ENCODE results near the gene SGSM2. TPM values are rescaled to one million over a fixed set of nuclear protein-coding genes. Genes with fewer than 3 reads are reported as not detected.

Gene SGSM2
- total and polyA plus RNA-seq, 2 of the 13 experiments (the other 11 are each of a cell fraction or from before 2014, with no cell fraction given): 30.4 to 51.3 TPM

GRCh38 chr17:2299756-2300155 lies 37.5 kb upstream of the SGSM2 start:
- 0 out of 2 replicates have a peak, but pooled peaks cover 3% of the 10 kb centered on the region for H4K20me1 ChIP-seq (ENCODE audit: insufficient read depth, low read length)
- H3K9ac ChIP-seq (ENCODE audit: insufficient read depth, low read depth, low read length): no peak overlapping the region
- no peak overlapping the region for H3K4me3 ChIP-seq (replicated peaks in 1 of 3; ENCODE audit: insufficient read depth in 1 of 3, low read depth in 2 of 3, low read length in 3 of 3)
- ATAC-seq: no peak
- 98% methylated on average over 22 of the region's 22 CpGs for WGBS (ENCODE audit: low lambda C conversion rate)
- no peaks in the 10 kb centered on the region for H3K9me3 ChIP-seq (ENCODE audit: low read length)
- H2AFZ ChIP-seq (ENCODE audit: low read length): no peak overlapping the region
- H3K4me2 ChIP-seq (ENCODE audit: low read depth, low read length): no peak overlapping the region
- peaks cover 13 to 46% of the 10 kb centered on the region in 2 experiments for H3K36me3 ChIP-seq (replicated peaks in 1 of 2; ENCODE audit: control insufficient read depth in 1 of 2, insufficient read depth in 2 of 2, low read length in 2 of 2)
- H3K4me1 ChIP-seq (ENCODE audit: insufficient read depth, low read length): peaks cover 23% of the 10 kb centered on the region
- in situ Hi-C loops (cut with HindIII; ENCODE audit: extremely low pct_ligation_motif_present, low pct_unique_long_range_greater_than_20kb): no loop called here
- no peak for DNase-seq (ENCODE audit: low spot score)
- TF ChIP-seq RNF2 (conservative IDR thresholded peaks at IDR 0.05; ENCODE audit: low read depth) (no peak), NFE2L2 (IDR thresholded peaks at IDR 0.05; ENCODE audit: low read length) (no peak), ZNF317 (CRISPR knock-in tag; IDR thresholded peaks at IDR 0.05) (no peak), TFE3 (CRISPR knock-in tag; IDR thresholded peaks at IDR 0.05) (no peak), NFIB (CRISPR knock-in tag; IDR thresholded peaks at IDR 0.05; ENCODE audit: borderline replicate concordance) (no peak), PRPF4 (IDR thresholded peaks at IDR 0.05; ENCODE audit: low read depth, low read length, poor library complexity, severe bottlenecking) (no peak), CEBPB (IDR thresholded peaks at IDR 0.05; ENCODE audit: borderline replicate concordance, low read depth, low read length) (no peak), PBX3 (CRISPR knock-in tag; IDR thresholded peaks at IDR 0.05; ENCODE audit: borderline replicate concordance) (no peak), ZNF207 (IDR thresholded peaks at IDR 0.05; ENCODE audit: borderline replicate concordance) (no peak), TBX3 (IDR thresholded peaks at IDR 0.05; ENCODE audit: borderline replicate concordance) (no peak), ZNF253 (CRISPR knock-in tag; IDR thresholded peaks at IDR 0.05; ENCODE audit: borderline replicate concordance) (no peak), AKAP8 (CRISPR knock-in tag; IDR thresholded peaks at IDR 0.05) (no peak), ZUFSP (CRISPR knock-in tag; IDR thresholded peaks at IDR 0.05; ENCODE audit: borderline replicate concordance) (no peak)
- no peak for FAIRE-seq
- H3K27me3 ChIP-seq (ENCODE audit: control insufficient read depth in 1 of 2, insufficient read depth in 2 of 2, low read length in 2 of 2): no peaks in the 10 kb centered on the region; a peak in 1 of 5 replicates
- BruUV-seq (replicated peaks): no TSS peak
- H3K79me2 ChIP-seq (ENCODE audit: insufficient read depth, low read length): peaks cover 30% of the 10 kb centered on the region
- ChIA-PET POLR2A (no interaction called here), CTCF (ENCODE audit: low intra/inter-chr PET ratio, low total read pairs) (no interaction called here)
- no peak overlapping the region for H3K27ac ChIP-seq (ENCODE audit: extremely low read length, insufficient read depth, low read length)
- intact Hi-C loops (cut with micrococcal nuclease; ENCODE audit: unreplicated experiment): no loop called here

Data from HepG2 (cell line).